Keratinocyte (primary cell): ENCODE data around the gene C20orf173. TPM values are rescaled to one million over a fixed set of nuclear protein-coding genes. Genes with fewer than 3 reads are reported as not detected.

Experiments used
- DNase-seq: peaks from one replicate; pipeline ENCODE4 v3.0.0-alpha.2; 2011; ENCODE audit warnings: low read depth, missing footprints, low spot score
- FAIRE-seq: peaks from 2 replicates; lab custom pipeline; 2011; peaks lifted over from hg19 to GRCh38; lab: Jason Lieb, UNC
- H2AFZ ChIP-seq: 2 replicates; pipeline ENCODE4 v1.6.0; 2012; ENCODE audit warnings: low read length, control low read depth, inconsistent platforms; ENCODE audit not compliant: control insufficient read depth
- H3K27ac ChIP-seq: 2 replicates; pipeline ENCODE4 v1.5.1; 2011; ENCODE audit warnings: low read length; ENCODE audit not compliant: control insufficient read depth, insufficient read depth
- H3K27me3 ChIP-seq: 3 replicates; pipeline ENCODE4 v1.6.0; 2011; ENCODE audit warnings: low read length; ENCODE audit not compliant: control insufficient read depth, insufficient read depth; ENCODE audit errors: extremely low read depth
- H3K36me3 ChIP-seq, 2 experiments: 2 replicates in 1 of 2; 3 replicates in 1 of 2; pipeline ENCODE4 v1.5.1; 2011; ENCODE audit warnings: low read length in 2 of 2, mild to moderate bottlenecking in 1 of 2; ENCODE audit not compliant: control insufficient read depth in 2 of 2, insufficient read depth in 2 of 2; ENCODE audit errors: extremely low read depth in 1 of 2
- H3K4me1 ChIP-seq: 3 replicates; pipeline ENCODE4 v1.5.1; 2011; ENCODE audit warnings: low read length; ENCODE audit not compliant: control insufficient read depth, insufficient read depth; ENCODE audit errors: extremely low read depth
- H3K4me2 ChIP-seq: 3 replicates; pipeline ENCODE4 v1.6.0; 2011; ENCODE audit warnings: low read depth, low read length; ENCODE audit not compliant: control insufficient read depth, insufficient read depth; ENCODE audit errors: extremely low read depth
- H3K4me3 ChIP-seq, 3 experiments: fragments of 200-600 bp in 1 of 3; sonication (generic) in 1 of 3; 2 replicates in 2 of 3; 3 replicates in 1 of 3; pipeline ENCODE4 v1.5.1; 2011 to 2016; ENCODE audit warnings: low read length in 3 of 3, mild to moderate bottlenecking in 3 of 3, control low read depth in 2 of 3, inconsistent platforms in 1 of 3, low read depth in 1 of 3, mixed read lengths in 1 of 3, mixed run types in 1 of 3, moderate library complexity in 1 of 3; ENCODE audit not compliant: control insufficient read depth in 2 of 3, insufficient read depth in 2 of 3; ENCODE audit errors: extremely low read depth in 1 of 3
- H3K79me2 ChIP-seq: 2 replicates; pipeline ENCODE4 v1.6.0; 2012; ENCODE audit warnings: low read length; ENCODE audit not compliant: control insufficient read depth, insufficient read depth
- H3K9ac ChIP-seq: 3 replicates; pipeline ENCODE4 v1.6.0; 2011; ENCODE audit warnings: low read length; ENCODE audit not compliant: control insufficient read depth, insufficient read depth; ENCODE audit errors: extremely low read depth
- H3K9me1 ChIP-seq: 3 replicates; pipeline ENCODE4 v1.6.0; 2011; ENCODE audit warnings: low read length; ENCODE audit not compliant: control insufficient read depth, insufficient read depth; ENCODE audit errors: extremely low read depth
- H3K9me3 ChIP-seq: 2 replicates; pipeline ENCODE4 v1.5.1; 2012; ENCODE audit warnings: low read depth, low read length; ENCODE audit not compliant: control insufficient read depth
- H4K20me1 ChIP-seq: 3 replicates; pipeline ENCODE4 v1.6.0; 2011; ENCODE audit warnings: low read length; ENCODE audit not compliant: control insufficient read depth, insufficient read depth; ENCODE audit errors: extremely low read depth
- EZH2 ChIP-seq: IDR thresholded peaks from one replicate; pipeline ENCODE4 v1.6.1; 2012; ENCODE audit warnings: inconsistent platforms, mild to moderate bottlenecking, low read length, moderate library complexity
- dilution Hi-C: fragments of 300-500 bp; cut with MboI; formaldehyde crosslinking; loops from one replicate; pipeline ENCODE4 v1.7.0; 2020; ENCODE audit warnings: low sequenced_read_pairs; ENCODE audit not compliant: extremely low pct_ligation_motif_present
- polyA plus RNA-seq, 5 experiments: library from polyadenylated mRNA; depleted of rRNA in 3 of 5; stranded (reverse) in 3 of 5; stranded (forward) in 1 of 5; unstranded in 1 of 5; fragments of >200 nt; gene quantifications; 1 replicate in 1 of 5; 2 replicates in 3 of 5; 3 replicates in 1 of 5; pipeline versions ENCODE4 v1.2.1 to v1.2.3, GENCODE V29; 2011 to 2012; ENCODE audit warnings: missing spikeins in 2 of 5, low read depth in 1 of 5, low replicate concordance in 1 of 5
- TF ChIP-seq, protein P1 (sequence below), 3 experiments: IDR thresholded peaks in 1 of 3; conservative IDR thresholded peaks in 1 of 3; optimal IDR thresholded peaks in 1 of 3; 2 replicates in 2 of 3; 3 replicates in 1 of 3; pipeline versions ENCODE3 to v1.5.1; 2011; ENCODE audit warnings: low read length in 3 of 3, mild to moderate bottlenecking in 3 of 3, moderate library complexity in 2 of 3, control low read depth in 1 of 3, inconsistent platforms in 1 of 3; ENCODE audit not compliant: insufficient read depth in 2 of 3; ENCODE audit errors: extremely low read depth in 1 of 3

Gene C20orf173
- polyA plus RNA-seq, 1 donor (not counting 4 experiments of a cell fraction or from before 2014, with no cell fraction given), result not detected

GRCh38 chr20:35497780-35498189, 31.7 kb downstream of the C20orf173 start:
- DNase-seq, result no peak
- Histone ChIP-seq H3K27ac (no peak overlapping the region), H3K9me1 (no peaks in the 10 kb centered on the region), H3K9ac (no peak overlapping the region), H2AFZ (no peak overlapping the region), H3K4me3 (no peak overlapping the region), H3K4me1 (no peaks in the 10 kb centered on the region), H4K20me1 (no peaks in the 10 kb centered on the region), H3K4me2 (no peak overlapping the region), H3K79me2 (no peaks in the 10 kb centered on the region), H3K36me3 (peaks cover 21 to 34% of the 10 kb centered on the region in 2 experiments), H3K27me3 (no peaks in the 10 kb centered on the region), H3K9me3 (no peaks in the 10 kb centered on the region)
- dilution Hi-C loops, result no loop called here
- TF ChIP-seq, protein P1, sequence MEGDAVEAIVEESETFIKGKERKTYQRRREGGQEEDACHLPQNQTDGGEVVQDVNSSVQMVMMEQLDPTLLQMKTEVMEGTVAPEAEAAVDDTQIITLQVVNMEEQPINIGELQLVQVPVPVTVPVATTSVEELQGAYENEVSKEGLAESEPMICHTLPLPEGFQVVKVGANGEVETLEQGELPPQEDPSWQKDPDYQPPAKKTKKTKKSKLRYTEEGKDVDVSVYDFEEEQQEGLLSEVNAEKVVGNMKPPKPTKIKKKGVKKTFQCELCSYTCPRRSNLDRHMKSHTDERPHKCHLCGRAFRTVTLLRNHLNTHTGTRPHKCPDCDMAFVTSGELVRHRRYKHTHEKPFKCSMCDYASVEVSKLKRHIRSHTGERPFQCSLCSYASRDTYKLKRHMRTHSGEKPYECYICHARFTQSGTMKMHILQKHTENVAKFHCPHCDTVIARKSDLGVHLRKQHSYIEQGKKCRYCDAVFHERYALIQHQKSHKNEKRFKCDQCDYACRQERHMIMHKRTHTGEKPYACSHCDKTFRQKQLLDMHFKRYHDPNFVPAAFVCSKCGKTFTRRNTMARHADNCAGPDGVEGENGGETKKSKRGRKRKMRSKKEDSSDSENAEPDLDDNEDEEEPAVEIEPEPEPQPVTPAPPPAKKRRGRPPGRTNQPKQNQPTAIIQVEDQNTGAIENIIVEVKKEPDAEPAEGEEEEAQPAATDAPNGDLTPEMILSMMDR (optimal IDR thresholded peaks at IDR 0.05 in 1 of 3, IDR thresholded peaks at IDR 0.05 in 1 of 3, conservative IDR thresholded peaks at IDR 0.05 in 1 of 3; ENCODE audit: extremely low read depth in 1 of 3, insufficient read depth in 2 of 3, low read length in 3 of 3), result no peak
- TF ChIP-seq EZH2, result no peak
- FAIRE-seq, result no peak

DNA sequence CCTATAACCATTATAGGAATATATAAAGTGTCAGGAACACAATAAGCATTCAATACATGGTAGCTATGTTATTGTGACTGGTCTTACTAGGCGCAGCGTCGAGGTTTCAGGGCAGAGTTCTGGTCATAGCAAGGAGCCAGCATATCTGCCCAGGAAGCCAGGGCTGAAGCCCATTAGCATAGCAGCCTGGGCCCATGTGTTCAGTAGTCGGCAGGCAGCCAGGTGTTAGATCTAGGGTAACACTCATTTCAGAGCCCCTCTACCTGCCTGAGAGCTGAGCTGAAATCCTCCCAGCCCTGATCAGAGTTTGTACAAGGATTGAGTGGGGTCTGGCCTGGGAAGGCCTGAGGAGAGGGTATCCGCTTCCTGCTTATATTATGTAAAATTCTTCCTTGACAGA, 32.1 kb downstream of the C20orf173 start:
- FAIRE-seq, result no peak
- Histone ChIP-seq H2AFZ (no peak overlapping the region), H3K27me3 (no peaks in the 10 kb centered on the region), H3K4me2 (no peak overlapping the region), H3K9me1 (no peaks in the 10 kb centered on the region), H3K9ac (no peak overlapping the region), H3K9me3 (no peaks in the 10 kb centered on the region), H3K79me2 (no peaks in the 10 kb centered on the region), H3K4me3 (no peak overlapping the region), H4K20me1 (no peaks in the 10 kb centered on the region), H3K27ac (no peak overlapping the region), H3K36me3 (peaks cover 19 to 30% of the 10 kb centered on the region in 2 experiments), H3K4me1 (no peaks in the 10 kb centered on the region)
- dilution Hi-C loops, result no loop called here
- TF ChIP-seq, protein P1 (optimal IDR thresholded peaks at IDR 0.05 in 1 of 3, IDR thresholded peaks at IDR 0.05 in 1 of 3, conservative IDR thresholded peaks at IDR 0.05 in 1 of 3; ENCODE audit: extremely low read depth in 1 of 3, insufficient read depth in 2 of 3, low read length in 3 of 3), result no peak
- no peak for TF ChIP-seq EZH2
- DNase-seq, result no peak
